Measurements from ENCODE around the gene KLHL14.
"Not testable (repeated sequence)": the region's sequence is repeated elsewhere in the genome, so short reads cannot be mapped to it uniquely, and the experiment has no call there.

Gene KLHL14

DNA sequence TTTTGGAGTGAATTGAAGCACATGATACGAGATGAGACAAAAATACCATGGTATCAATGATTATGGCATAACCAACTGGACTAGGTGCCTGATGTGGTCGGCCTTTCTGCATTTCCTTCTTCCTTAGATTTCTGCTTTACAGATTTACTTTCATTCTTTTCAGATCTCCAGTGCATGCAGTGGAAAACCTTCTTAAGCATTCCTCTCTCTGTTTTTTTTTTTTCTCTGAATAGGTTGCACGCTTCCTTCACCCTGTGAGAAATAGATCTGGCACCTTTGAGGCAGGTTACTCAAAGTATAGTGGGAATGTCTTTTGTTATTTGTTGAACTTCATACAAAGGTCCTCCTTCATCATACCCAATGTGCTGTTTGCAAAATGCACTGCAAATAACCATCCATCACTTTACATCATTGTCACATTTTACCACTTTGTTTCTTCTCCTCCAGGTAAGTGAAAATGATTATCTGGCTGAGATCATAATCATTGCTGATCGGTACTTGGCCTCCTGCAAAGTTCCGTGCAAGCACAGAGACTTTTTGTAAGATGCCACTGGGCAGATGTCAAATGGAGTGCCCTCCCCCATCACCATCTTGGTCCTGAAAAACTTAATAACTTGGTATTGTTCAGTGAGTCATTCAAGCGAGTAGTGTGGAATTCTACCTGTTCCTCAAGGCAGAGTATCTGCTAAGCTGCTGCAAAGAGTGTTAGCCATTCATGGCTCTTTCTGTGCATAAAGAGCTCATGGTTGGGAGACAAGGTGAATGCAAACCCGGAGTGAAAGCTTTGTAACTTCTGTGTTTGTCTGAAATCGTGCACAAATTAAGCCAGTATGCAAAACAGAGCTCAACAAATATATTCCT lies 30.0 kb upstream of the KLHL14 start:
- H2AFZ ChIP-seq (ENCODE audit: low read depth, low read length) = no peak overlapping the region
- H3K4me2 ChIP-seq (ENCODE audit: low read length) = peak overlapping the region; percentile 21

DNA sequence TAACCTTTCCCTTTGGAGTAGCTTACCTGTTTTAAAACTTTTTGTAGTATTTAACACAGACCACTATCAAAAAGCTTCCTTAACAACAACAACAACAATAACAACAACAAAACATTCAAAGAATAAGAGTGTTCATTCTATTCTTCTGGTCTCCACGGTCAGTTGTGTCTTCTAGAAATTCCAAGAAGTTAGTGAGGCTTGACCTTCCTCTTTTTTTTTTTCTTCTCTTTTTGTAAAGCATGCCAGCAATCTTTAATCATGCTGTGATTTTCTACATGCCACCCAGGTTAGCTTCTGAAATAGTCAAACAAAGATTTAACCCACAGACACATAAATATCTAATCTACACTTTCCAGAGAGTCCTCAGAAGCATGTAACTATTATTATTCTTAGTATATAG lies 28.4 kb upstream of the KLHL14 start:
- peaks cover 22% of the 10 kb centered on the region for H3K4me1 ChIP-seq (ENCODE audit: low read length)
- H3K27ac ChIP-seq (ENCODE audit: low read length) = no peak overlapping the region
- no peak overlapping the region for H3K4me3 ChIP-seq (ENCODE audit: low read length)
- H4K20me1 ChIP-seq (ENCODE audit: insufficient read depth, low read length) = no peaks in the 10 kb centered on the region
- TF ChIP-seq, protein P1, sequence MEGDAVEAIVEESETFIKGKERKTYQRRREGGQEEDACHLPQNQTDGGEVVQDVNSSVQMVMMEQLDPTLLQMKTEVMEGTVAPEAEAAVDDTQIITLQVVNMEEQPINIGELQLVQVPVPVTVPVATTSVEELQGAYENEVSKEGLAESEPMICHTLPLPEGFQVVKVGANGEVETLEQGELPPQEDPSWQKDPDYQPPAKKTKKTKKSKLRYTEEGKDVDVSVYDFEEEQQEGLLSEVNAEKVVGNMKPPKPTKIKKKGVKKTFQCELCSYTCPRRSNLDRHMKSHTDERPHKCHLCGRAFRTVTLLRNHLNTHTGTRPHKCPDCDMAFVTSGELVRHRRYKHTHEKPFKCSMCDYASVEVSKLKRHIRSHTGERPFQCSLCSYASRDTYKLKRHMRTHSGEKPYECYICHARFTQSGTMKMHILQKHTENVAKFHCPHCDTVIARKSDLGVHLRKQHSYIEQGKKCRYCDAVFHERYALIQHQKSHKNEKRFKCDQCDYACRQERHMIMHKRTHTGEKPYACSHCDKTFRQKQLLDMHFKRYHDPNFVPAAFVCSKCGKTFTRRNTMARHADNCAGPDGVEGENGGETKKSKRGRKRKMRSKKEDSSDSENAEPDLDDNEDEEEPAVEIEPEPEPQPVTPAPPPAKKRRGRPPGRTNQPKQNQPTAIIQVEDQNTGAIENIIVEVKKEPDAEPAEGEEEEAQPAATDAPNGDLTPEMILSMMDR (IDR thresholded peaks at IDR 0.05; ENCODE audit: low read depth, low read length) = no peak
- TF ChIP-seq EZH2phosphoT487 (IDR thresholded peaks at IDR 0.05; ENCODE audit: low read depth) = no peak
- no peak overlapping the region for H3K9ac ChIP-seq (ENCODE audit: low read length)
- H3K9me3 ChIP-seq (ENCODE audit: insufficient read depth, low read length) = peaks cover 5% of the 10 kb centered on the region; the same call in 1 of the 2 replicates
- H3K36me3 ChIP-seq (replicated peaks; ENCODE audit: low read depth, low read length) = peaks cover 3% of the 10 kb centered on the region
- H3K4me2 ChIP-seq (ENCODE audit: low read length) = no peak overlapping the region
- H2AFZ ChIP-seq (ENCODE audit: low read depth, low read length) = no peak overlapping the region
- H3K79me2 ChIP-seq (ENCODE audit: low read length) = no peaks in the 10 kb centered on the region
- no peaks in the 10 kb centered on the region for H3K27me3 ChIP-seq (ENCODE audit: low read depth, low read length)

More for the DNA sequence above, 30.0 kb upstream of the KLHL14 start:
- no peak overlapping the region for H3K27ac ChIP-seq (ENCODE audit: low read length)
- H3K36me3 ChIP-seq (replicated peaks; ENCODE audit: low read depth, low read length) = peaks cover 2% of the 10 kb centered on the region
- no peaks in the 10 kb centered on the region for H4K20me1 ChIP-seq (ENCODE audit: insufficient read depth, low read length)
- H3K4me3 ChIP-seq (ENCODE audit: low read length) = no peak overlapping the region
- H3K9ac ChIP-seq (ENCODE audit: low read length) = no peak overlapping the region
- H3K4me1 ChIP-seq (ENCODE audit: low read length) = peaks cover 22% of the 10 kb centered on the region
- TF ChIP-seq EZH2phosphoT487 (IDR thresholded peaks at IDR 0.05; ENCODE audit: low read depth) = no peak
- TF ChIP-seq, protein P1 (IDR thresholded peaks at IDR 0.05; ENCODE audit: low read depth, low read length) = no peak
- H3K79me2 ChIP-seq (ENCODE audit: low read length) = no peaks in the 10 kb centered on the region
- H3K27me3 ChIP-seq (ENCODE audit: low read depth, low read length) = no peaks in the 10 kb centered on the region
- H3K9me3 ChIP-seq (ENCODE audit: insufficient read depth, low read length) = peaks cover 5% of the 10 kb centered on the region; the same call in 1 of the 2 replicates

DNA sequence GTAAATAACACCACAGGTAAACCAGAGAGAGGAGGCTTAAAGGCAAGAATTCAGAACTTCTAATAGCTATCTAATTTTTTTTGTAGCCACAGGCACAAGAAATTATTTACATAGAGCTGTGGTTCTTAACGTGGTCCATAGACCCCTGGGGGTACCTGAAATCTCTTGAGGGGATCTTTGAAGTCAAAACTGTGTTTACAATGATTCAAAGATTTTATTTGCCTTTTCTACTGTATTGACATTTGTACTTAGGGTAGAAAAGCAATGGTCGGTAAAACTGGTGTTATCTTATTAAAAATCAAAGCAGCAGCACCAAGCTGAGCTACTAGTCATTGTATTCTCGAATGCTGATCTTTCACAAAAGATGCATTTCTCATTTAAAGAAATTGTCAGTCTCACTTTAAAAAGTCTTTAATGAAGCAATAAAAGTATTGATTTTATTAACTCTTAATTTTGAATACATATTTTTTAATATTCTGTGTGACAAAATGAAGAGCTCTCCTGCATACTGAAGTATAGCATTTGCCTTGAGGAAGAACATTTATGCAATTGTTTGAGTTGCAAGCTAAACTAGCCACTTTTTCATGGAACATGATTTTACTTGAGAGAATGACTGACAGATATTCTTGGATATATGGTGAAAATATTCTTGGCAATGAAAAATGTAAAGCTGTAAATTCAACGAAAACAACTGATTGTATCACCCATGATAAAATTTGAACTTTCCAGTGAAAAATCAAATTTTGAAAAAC lies 25.6 kb upstream of the KLHL14 start:
- Histone ChIP-seq H2AFZ (ENCODE audit: low read depth, low read length) (no peak overlapping the region), H3K27me3 (ENCODE audit: low read depth, low read length) (no peaks in the 10 kb centered on the region), H3K27ac (ENCODE audit: low read length) (no peak overlapping the region), H3K9me3 (ENCODE audit: insufficient read depth, low read length) (0 out of 2 replicates have a peak, but pooled peaks cover 5% of the 10 kb centered on the region), H3K4me1 (ENCODE audit: low read length) (peaks cover 10% of the 10 kb centered on the region), H3K4me3 (ENCODE audit: low read length) (no peak overlapping the region), H4K20me1 (ENCODE audit: insufficient read depth, low read length) (no peaks in the 10 kb centered on the region), H3K36me3 (replicated peaks; ENCODE audit: low read depth, low read length) (peaks cover 3% of the 10 kb centered on the region), H3K4me2 (ENCODE audit: low read length) (no peak overlapping the region), H3K9ac (ENCODE audit: low read length) (no peak overlapping the region), H3K79me2 (ENCODE audit: low read length) (no peaks in the 10 kb centered on the region)
- TF ChIP-seq EZH2phosphoT487 (IDR thresholded peaks at IDR 0.05; ENCODE audit: low read depth) = no peak
- TF ChIP-seq, protein P1 (IDR thresholded peaks at IDR 0.05; ENCODE audit: low read depth, low read length) = no peak

DNA sequence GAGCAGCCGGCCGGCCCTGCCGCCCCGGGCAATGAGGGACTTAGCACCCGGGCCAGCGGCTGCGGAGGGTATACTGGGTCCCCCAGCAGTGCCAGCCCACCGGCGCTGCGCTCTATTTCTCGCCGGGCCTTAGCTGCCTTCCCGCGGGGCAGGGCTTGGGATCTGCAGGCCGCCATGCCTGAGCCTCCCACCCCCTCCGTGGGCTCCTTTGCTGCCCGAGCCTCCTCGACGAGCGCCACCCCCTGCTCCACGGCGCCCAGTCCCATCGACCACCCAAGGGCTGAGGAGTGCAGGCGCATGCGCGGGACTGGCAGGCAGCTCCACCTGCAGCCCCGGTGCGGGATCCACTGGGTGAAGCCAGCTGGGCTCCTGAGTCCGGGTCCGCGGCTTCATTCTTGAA lies 21.8 kb upstream of the KLHL14 start:
- not testable (repeated sequence) for H3K4me1 ChIP-seq (ENCODE audit: low read length); H3K9ac ChIP-seq (ENCODE audit: low read length); H2AFZ ChIP-seq (ENCODE audit: low read depth, low read length); H3K4me2 ChIP-seq (ENCODE audit: low read length); H3K4me3 ChIP-seq (ENCODE audit: low read length); H3K79me2 ChIP-seq (ENCODE audit: low read length); H4K20me1 ChIP-seq (ENCODE audit: insufficient read depth, low read length); H3K9me3 ChIP-seq (ENCODE audit: insufficient read depth, low read length); H3K27me3 ChIP-seq (ENCODE audit: low read depth, low read length); H3K27ac ChIP-seq (ENCODE audit: low read length); H3K36me3 ChIP-seq (replicated peaks; ENCODE audit: low read depth, low read length)

Data from OCI-LY3 (cell line).